ENCODE results near the gene MBNL1. TPM values are rescaled to one million over a fixed set of nuclear protein-coding genes. Genes with fewer than 3 reads are reported as not detected.

The MBNL1 gene
- total RNA-seq, 1 experiment from 2014 or later: 200 TPM

- no peak for TF ChIP-seq REST (IDR thresholded peaks at IDR 0.05; ENCODE audit: low read depth)
These were observed 92.2 kb downstream of the MBNL1 start (continued) for GRCh38 chr3:152360966-152361365.

GRCh38 chr3:152362086-152362485 is 93.4 kb downstream of the MBNL1 start:
- Histone ChIP-seq H4K20me1 (ENCODE audit: insufficient read depth) (peaks cover 9% of the 10 kb centered on the region; the same call in 1 of the 2 replicates), H3K27me3 (ENCODE audit: insufficient read depth, low read length) (no peaks in the 10 kb centered on the region), H3K27ac (ENCODE audit: low read depth, low read length) (no peak overlapping the region), H3K9ac (ENCODE audit: low read length) (no peak overlapping the region), H3K36me3 (ENCODE audit: control insufficient read depth in 1 of 2, insufficient read depth in 2 of 2, low read length in 2 of 2) (no peaks in the 10 kb centered on the region), H3K9me2 (ENCODE audit: insufficient read depth) (no peaks in the 10 kb centered on the region), H3K4me1 (ENCODE audit: control insufficient read depth in 1 of 2, insufficient read depth in 2 of 2, low read length in 2 of 2) (peaks cover 36 to 45% of the 10 kb centered on the region in 2 experiments), H2AFZ (ENCODE audit: low read depth, low read length, poor library complexity, severe bottlenecking) (no peak overlapping the region), H3K4me3 (replicated peaks in 1 of 2; ENCODE audit: low read depth in 1 of 2, low read length in 2 of 2) (no peak overlapping the region), H3K4me2 (ENCODE audit: low read length) (no peak overlapping the region), H3K9me3 (ENCODE audit: control insufficient read depth in 1 of 2, insufficient read depth in 1 of 2, low read depth in 1 of 2, low read length in 2 of 2) (no peaks in the 10 kb centered on the region), H3K79me2 (ENCODE audit: insufficient read depth, low read length) (peaks cover 97% of the 10 kb centered on the region)
- no peak for ATAC-seq
- RAD21 ChIA-PET (ENCODE audit: low non-redundant PET in 1 of 2, low total read pairs in 2 of 2, uncharacterized antibody in 2 of 2, unreplicated experiment in 2 of 2): no interaction called here
- BruUV-seq (replicated peaks): no TSS peak
- CTCF ChIA-PET: no interaction called here
- POLR2A ChIA-PET: no interaction called here
- TF ChIP-seq CBX3 (IDR thresholded peaks at IDR 0.05; ENCODE audit: low read depth) (no peak), YY1 (IDR thresholded peaks at IDR 0.05; ENCODE audit: extremely low read depth, insufficient replicate concordance, low read depth, low read length) (no peak), POLR2A (IDR thresholded peaks at IDR 0.05; ENCODE audit: borderline replicate concordance, extremely low read depth, insufficient read depth, insufficient read length) (no peak), ATF3 (IDR thresholded peaks at IDR 0.05) (no peak), ZFX (IDR thresholded peaks at IDR 0.05) (no peak)
- intact Hi-C loops (cut with micrococcal nuclease): no loop called here
- no peak for DNase-seq (ENCODE audit: low read depth, low spot score)
